GM12801 (cell line): ENCODE data around the gene NTN1.

ENCODE experiments used
- CTCF ChIP-seq: IDR thresholded peaks from one replicate; pipeline ENCODE4 v1.5.1; 2011; ENCODE audit warnings: control low read depth; ENCODE audit not compliant: insufficient read length; ENCODE audit errors: extremely low read depth

NTN1 gene

GRCh38 chr17:9052921-9053320 is 31.6 kb downstream of the NTN1 start:
- TF ChIP-seq CTCF, result no peak

DNA sequence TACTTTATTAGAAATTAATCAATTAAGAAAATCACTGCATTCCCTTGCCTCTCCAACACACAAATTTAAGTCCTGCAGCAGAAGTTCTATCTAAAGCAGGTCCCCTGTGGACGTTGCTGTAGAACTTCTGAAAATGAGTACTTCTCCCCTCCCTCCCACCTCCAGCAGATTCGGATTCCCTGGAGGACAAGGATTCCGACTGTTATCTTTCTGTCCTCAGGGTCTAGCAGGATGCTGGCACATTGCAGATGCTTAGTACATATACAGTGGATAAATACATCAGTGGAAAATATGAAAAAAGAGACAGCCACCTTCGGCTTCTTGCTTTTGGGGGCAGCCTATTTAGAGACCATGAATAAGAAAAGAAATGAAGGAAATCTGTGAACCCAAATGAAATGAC is 32.1 kb downstream of the NTN1 start:
- no peak for TF ChIP-seq CTCF

GRCh38 chr17:9054126-9054975 is 33.0 kb downstream of the NTN1 start:
- TF ChIP-seq CTCF, result no peak

DNA sequence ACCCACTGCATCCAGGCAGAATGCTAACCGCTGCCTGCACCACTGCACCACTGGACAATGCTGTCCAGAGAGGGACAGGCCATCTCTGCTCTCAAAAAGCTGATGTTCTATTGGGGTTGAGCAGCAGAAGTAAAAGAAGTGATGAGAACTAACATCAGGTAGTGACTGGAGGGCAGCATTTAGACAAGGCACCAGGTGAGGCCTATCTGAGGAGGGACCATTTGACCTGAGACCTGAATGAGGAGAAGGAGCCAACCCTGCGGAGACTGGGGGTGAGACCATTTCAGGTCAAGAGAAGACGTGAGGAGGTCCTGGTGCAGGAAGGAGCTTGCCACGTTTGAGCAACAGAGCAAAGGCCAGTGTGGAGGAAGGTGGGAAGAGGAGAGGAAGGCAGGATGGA is 34.0 kb downstream of the NTN1 start:
- TF ChIP-seq CTCF, result no peak

DNA sequence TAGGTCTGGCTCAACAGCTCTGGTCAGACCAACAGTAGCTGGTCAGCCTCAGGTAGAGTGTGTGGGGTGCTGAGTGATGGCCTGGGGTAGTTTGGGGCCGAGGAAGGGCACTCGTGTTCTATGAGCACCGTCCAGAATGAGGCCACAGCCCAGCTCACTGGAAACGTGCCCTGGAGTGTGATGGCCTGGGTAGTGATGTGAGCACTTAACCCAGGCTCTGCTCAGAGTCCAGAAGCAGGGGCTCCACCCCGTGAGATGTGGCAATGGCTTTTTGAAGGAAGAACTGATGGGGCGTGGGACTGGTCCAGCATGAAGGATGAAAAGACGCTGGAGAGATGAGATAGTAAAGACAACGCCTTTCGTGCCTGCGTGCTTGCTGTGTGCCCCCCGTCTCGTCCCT is 35.3 kb downstream of the NTN1 start:
- TF ChIP-seq CTCF, result no peak

- no peak for TF ChIP-seq CTCF
Measured at GRCh38 chr17:9057310-9057709, 36.0 kb downstream of the NTN1 start.

- TF ChIP-seq CTCF, result no peak
Measured at GRCh38 chr17:9062399-9062902, 41.1 kb downstream of the NTN1 start.
